PC-9 (cell line): ENCODE data around the gene UBE2E2.

ENCODE experiments used
- EZH2 ChIP-seq: fragments of 200-600 bp; sonication (generic); IDR thresholded peaks from 2 replicates; pipeline ENCODE4 v1.8.0; 2017; ENCODE audit warnings: antibody characterized with exemption, low read depth
- TF ChIP-seq, protein P1 (sequence below): fragments of 200-600 bp; sonication (generic); conservative IDR thresholded peaks from 2 replicates; pipeline ENCODE4 v1.6.1; 2017; ENCODE audit warnings: mixed run types, antibody characterized with exemption, mild to moderate bottlenecking, moderate library complexity

DNA sequence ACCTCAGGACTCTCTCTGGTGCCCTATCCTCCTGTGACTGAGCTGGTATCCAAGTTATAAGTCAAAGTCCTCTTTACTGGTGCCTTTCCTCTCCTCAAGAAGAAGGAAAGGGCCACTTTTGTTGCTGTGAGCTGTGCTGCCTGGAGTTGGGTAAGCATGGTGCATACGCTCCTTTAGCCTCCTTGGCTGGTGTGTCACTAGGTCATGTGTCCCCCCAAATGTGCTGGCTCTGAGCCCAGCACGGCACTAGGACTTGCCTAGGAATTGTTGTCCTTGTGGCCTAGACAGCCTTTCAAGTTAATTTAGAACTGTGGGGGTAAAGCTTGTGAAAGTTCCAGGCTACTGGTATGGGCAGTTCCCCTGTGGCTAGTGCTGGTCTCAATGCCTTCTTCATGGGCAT, 113.8 kb downstream of the UBE2E2 start:
- TF ChIP-seq, protein P1, sequence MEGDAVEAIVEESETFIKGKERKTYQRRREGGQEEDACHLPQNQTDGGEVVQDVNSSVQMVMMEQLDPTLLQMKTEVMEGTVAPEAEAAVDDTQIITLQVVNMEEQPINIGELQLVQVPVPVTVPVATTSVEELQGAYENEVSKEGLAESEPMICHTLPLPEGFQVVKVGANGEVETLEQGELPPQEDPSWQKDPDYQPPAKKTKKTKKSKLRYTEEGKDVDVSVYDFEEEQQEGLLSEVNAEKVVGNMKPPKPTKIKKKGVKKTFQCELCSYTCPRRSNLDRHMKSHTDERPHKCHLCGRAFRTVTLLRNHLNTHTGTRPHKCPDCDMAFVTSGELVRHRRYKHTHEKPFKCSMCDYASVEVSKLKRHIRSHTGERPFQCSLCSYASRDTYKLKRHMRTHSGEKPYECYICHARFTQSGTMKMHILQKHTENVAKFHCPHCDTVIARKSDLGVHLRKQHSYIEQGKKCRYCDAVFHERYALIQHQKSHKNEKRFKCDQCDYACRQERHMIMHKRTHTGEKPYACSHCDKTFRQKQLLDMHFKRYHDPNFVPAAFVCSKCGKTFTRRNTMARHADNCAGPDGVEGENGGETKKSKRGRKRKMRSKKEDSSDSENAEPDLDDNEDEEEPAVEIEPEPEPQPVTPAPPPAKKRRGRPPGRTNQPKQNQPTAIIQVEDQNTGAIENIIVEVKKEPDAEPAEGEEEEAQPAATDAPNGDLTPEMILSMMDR, result no peak
- TF ChIP-seq EZH2, result no peak
